Activated CD4-positive, CD25-positive, alpha-beta regulatory T cell treated with anti-CD3 and anti-CD28 coated beads, Interleukin-2, amount 50 U/mL, for 72 hours (primary cell): ENCODE measurements around the gene RASAL3.
"Not testable (repeated sequence)": the region's sequence is repeated elsewhere in the genome, so short reads cannot be mapped to it uniquely, and the experiment has no call there.

Source experiments
- DNase-seq: peaks from one replicate; pipeline ENCODE4 v3.0.0; 2021

The RASAL3 gene

GRCh38 chr19:15418579-15419412, 45.5 kb downstream of the RASAL3 start, which contains the start of gene AKAP8L:
Gene AKAP8L (minus strand): TSS chr19:15418988. CDS start chr19:15418923, 65 bp downstream.
- DNase-seq: peak; percentile 98

GRCh38 chr19:15418231-15418578, 46.1 kb downstream of the RASAL3 start:
- no peak for DNase-seq

- DNase-seq: no peak
Measured at GRCh38 chr19:15417699-15418098, 46.6 kb downstream of the RASAL3 start.

GRCh38 chr19:15412832-15413231, 51.5 kb downstream of the RASAL3 start:
- no peak for DNase-seq

- not testable (repeated sequence) for DNase-seq
Measured at GRCh38 chr19:15411351-15411750, 53.0 kb downstream of the RASAL3 start.

- no peak for DNase-seq
Measured at GRCh38 chr19:15404780-15405211, 59.5 kb downstream of the RASAL3 start.

- DNase-seq: no peak
Measured at GRCh38 chr19:15404097-15404779, 60.1 kb downstream of the RASAL3 start.

- DNase-seq: no peak
Measured at GRCh38 chr19:15403151-15403531, 61.2 kb downstream of the RASAL3 start.

- DNase-seq: no peak
Measured at GRCh38 chr19:15402411-15403150, 61.8 kb downstream of the RASAL3 start.
